Head of caudate nucleus (tissue), 42 donors: ENCODE data around the gene NOLC1.
"Not testable (repeated sequence)": the region's sequence is repeated elsewhere in the genome, so short reads cannot be mapped to it uniquely, and the experiment has no call there.

Source experiments
- DNase-seq, 42 donors: peaks; one replicate each; pipeline versions ENCODE4 v3.0.0 to v3.0.0-alpha.2; 2020 to 2021; ENCODE audit warnings: mixed read lengths in 7 of 42
- intact Hi-C: fragments of 100-400 bp; cut with DNase I; formaldehyde crosslinking; loops from one replicate; pipeline ENCODE4 v1.15.0; 2022

The NOLC1 gene

GRCh38 chr10:102188298-102188940, 36.2 kb downstream of the NOLC1 start:
- no peak for DNase-seq

GRCh38 chr10:102188941-102189898, 37.0 kb downstream of the NOLC1 start:
- intact Hi-C loops, DNase-seq: not testable (repeated sequence)

More at GRCh38 chr10:102188298-102188940, 36.2 kb downstream of the NOLC1 start:
- intact Hi-C loops, result no loop called here

- intact Hi-C loops, result no loop called here
- DNase-seq, result no peak
These were observed 39.8 kb downstream of the NOLC1 start for GRCh38 chr10:102191956-102192355.

GRCh38 chr10:102195296-102195870, 43.2 kb downstream of the NOLC1 start:
- no peak for DNase-seq
- intact Hi-C loops, result no loop called here

GRCh38 chr10:102196893-102197292, 44.7 kb downstream of the NOLC1 start:
- DNase-seq, result no peak

GRCh38 chr10:102198027-102198426, 45.8 kb downstream of the NOLC1 start:
- intact Hi-C loops, result no loop called here
- no peak for DNase-seq

More at GRCh38 chr10:102196893-102197292, 44.7 kb downstream of the NOLC1 start:
- intact Hi-C loops, result no loop called here

- no peak for DNase-seq
- intact Hi-C loops, result no loop called here
These were observed 48.8 kb downstream of the NOLC1 start for GRCh38 chr10:102200751-102201640.

GRCh38 chr10:102202386-102202785, 50.2 kb downstream of the NOLC1 start:
- DNase-seq, result no peak
- intact Hi-C loops, result no loop called here

- intact Hi-C loops, result no loop called here
These were observed 56.3 kb downstream of the NOLC1 start for GRCh38 chr10:102208311-102209035.

GRCh38 chr10:102211615-102212299, 59.6 kb downstream of the NOLC1 start:
- DNase-seq, result no peak
- intact Hi-C loops, result no loop called here

More at GRCh38 chr10:102208311-102209035, 56.3 kb downstream of the NOLC1 start:
- DNase-seq, result no peak
